H9 (cell line): ENCODE measurements around the gene TMED3. TPM values are rescaled to one million over a fixed set of nuclear protein-coding genes. Genes with fewer than 3 reads are reported as not detected.

Experiments used
- DNase-seq: peaks from one replicate; pipeline ENCODE4 v3.0.0-alpha.2; 2017
- H2AFZ ChIP-seq: one replicate; pipeline ENCODE4 v1.6.1; 2013; ENCODE audit warnings: mild to moderate bottlenecking, low read length, control low read depth, moderate library complexity
- H2AK5ac ChIP-seq: 2 replicates; pipeline ENCODE4 v1.6.1; 2013; ENCODE audit warnings: low read length, control low read depth, mixed read lengths; ENCODE audit not compliant: insufficient read length
- H2BK120ac ChIP-seq: one replicate; pipeline ENCODE4 v1.6.1; 2013; ENCODE audit warnings: low read depth, mild to moderate bottlenecking, low read length, control low read depth, inconsistent platforms; ENCODE audit not compliant: poor library complexity, severe bottlenecking
- H2BK12ac ChIP-seq: 2 replicates; pipeline ENCODE4 v1.6.1; 2013; ENCODE audit warnings: low read length, control low read depth, mixed read lengths, low read depth; ENCODE audit not compliant: insufficient read length
- H2BK15ac ChIP-seq: 2 replicates; pipeline ENCODE4 v1.6.1; 2013; ENCODE audit warnings: low read depth, low read length, control low read depth
- H2BK20ac ChIP-seq: one replicate; pipeline ENCODE4 v1.6.1; 2013; ENCODE audit warnings: low read depth, mild to moderate bottlenecking, low read length, control low read depth, inconsistent platforms; ENCODE audit not compliant: poor library complexity, severe bottlenecking
- H2BK5ac ChIP-seq: 2 replicates; pipeline ENCODE4 v1.6.1; 2013; ENCODE audit warnings: low read length, control low read depth, mixed read lengths; ENCODE audit not compliant: insufficient read length
- H3K14ac ChIP-seq: 2 replicates; pipeline ENCODE4 v1.6.1; 2013; ENCODE audit warnings: low read length, control low read depth; ENCODE audit not compliant: insufficient read depth
- H3K18ac ChIP-seq: 2 replicates; pipeline ENCODE4 v1.6.1; 2013; ENCODE audit warnings: low read depth, mild to moderate bottlenecking, mixed read lengths, low read length, control low read depth; ENCODE audit not compliant: insufficient read length
- H3K23ac ChIP-seq: 2 replicates; pipeline ENCODE4 v1.6.1; 2013; ENCODE audit warnings: low read length, control low read depth, mixed read lengths, low read depth; ENCODE audit not compliant: insufficient read length
- H3K23me2 ChIP-seq: 2 replicates; pipeline ENCODE4 v1.6.1; 2013; ENCODE audit warnings: low read depth, mild to moderate bottlenecking, mixed read lengths, low read length, control low read depth; ENCODE audit not compliant: insufficient read length, poor library complexity, severe bottlenecking
- H3K27ac ChIP-seq: 2 replicates; pipeline ENCODE4 v1.5.1; 2013; ENCODE audit warnings: low read length, control low read depth, mixed read lengths, low read depth; ENCODE audit not compliant: insufficient read length
- H3K27me3 ChIP-seq: 2 replicates; pipeline ENCODE4 v1.6.1; 2013; ENCODE audit warnings: low read length, control low read depth, inconsistent platforms; ENCODE audit not compliant: insufficient read depth
- H3K4ac ChIP-seq: 2 replicates; pipeline ENCODE4 v1.6.1; 2013; ENCODE audit warnings: low read depth, mild to moderate bottlenecking, control low read depth, inconsistent platforms, low read length, moderate library complexity
- H3K4me1 ChIP-seq: 2 replicates; pipeline ENCODE4 v1.6.1; 2013; ENCODE audit warnings: low read length, control low read depth, inconsistent platforms; ENCODE audit not compliant: insufficient read depth
- H3K4me2 ChIP-seq: 2 replicates; pipeline ENCODE4 v1.6.1; 2013; ENCODE audit warnings: low read length, control low read depth, mixed read lengths; ENCODE audit not compliant: insufficient read length, insufficient read depth
- H3K56ac ChIP-seq: 2 replicates; pipeline ENCODE4 v1.6.1; 2013; ENCODE audit warnings: low read depth, mild to moderate bottlenecking, mixed read lengths, low read length, control low read depth; ENCODE audit not compliant: insufficient read length
- H3K79me1 ChIP-seq: 2 replicates; pipeline ENCODE4 v1.6.1; 2013; ENCODE audit warnings: low read depth, mild to moderate bottlenecking, moderate library complexity, low read length, control low read depth, inconsistent platforms; ENCODE audit not compliant: insufficient read depth, poor library complexity, severe bottlenecking
- H3K79me2 ChIP-seq: 2 replicates; pipeline ENCODE4 v1.6.1; 2013; ENCODE audit warnings: low read length, control low read depth, inconsistent platforms; ENCODE audit not compliant: insufficient read depth
- H3K9ac ChIP-seq: 2 replicates; pipeline ENCODE4 v1.6.1; 2013; ENCODE audit warnings: low read length, control low read depth, mixed read lengths; ENCODE audit not compliant: insufficient read length; ENCODE audit errors: extremely low read depth
- H3K9me3 ChIP-seq: one replicate; pipeline ENCODE4 v1.6.1; 2013; ENCODE audit warnings: low read depth, low read length, inconsistent platforms; ENCODE audit not compliant: control insufficient read depth
- H3T11ph ChIP-seq: one replicate; pipeline ENCODE4 v1.6.1; 2013; ENCODE audit warnings: mild to moderate bottlenecking, low read length, control low read depth, inconsistent platforms
- H4K20me1 ChIP-seq: one replicate; pipeline ENCODE4 v1.6.1; 2013; ENCODE audit not compliant: control insufficient read depth, insufficient read length, insufficient read depth
- H4K5ac ChIP-seq: 2 replicates; pipeline ENCODE4 v1.6.1; 2013; ENCODE audit warnings: low read depth, mild to moderate bottlenecking, mixed read lengths, low read length, control low read depth; ENCODE audit not compliant: insufficient read length
- H4K8ac ChIP-seq: replicated peaks from 2 replicates; pipeline ENCODE4 v1.6.1; 2013; ENCODE audit warnings: low read length, control low read depth, mixed read lengths, low read depth; ENCODE audit not compliant: insufficient read length
- H4K91ac ChIP-seq: 2 replicates; pipeline ENCODE4 v1.6.1; 2013; ENCODE audit warnings: low read depth, mild to moderate bottlenecking, moderate library complexity, mixed read lengths, low read length, control low read depth; ENCODE audit not compliant: insufficient read length
- H3K27ac Mint-ChIP-seq, 3 experiments: 2 replicates in 2 of 3; 3 replicates in 1 of 3; pipeline ENCODE4 v1.8.0; 2020 to 2021; ENCODE audit warnings: mixed read lengths in 3 of 3, mild to moderate bottlenecking in 1 of 3, moderate library complexity in 1 of 3
- H3K27me3 Mint-ChIP-seq: 2 replicates; pipeline ENCODE4 v1.8.0; 2021; ENCODE audit warnings: low read depth, mild to moderate bottlenecking, moderate library complexity, mixed read lengths
- H3K36me3 Mint-ChIP-seq, 3 experiments: 2 replicates in 2 of 3; 3 replicates in 1 of 3; pipeline ENCODE4 v1.8.0; 2020 to 2021; ENCODE audit warnings: low read depth in 3 of 3, mixed read lengths in 3 of 3; ENCODE audit not compliant: insufficient read depth in 1 of 3
- H3K4me1 Mint-ChIP-seq, 2 experiments: 2 replicates each; pipeline ENCODE4 v1.8.0; 2020; ENCODE audit warnings: mixed read lengths in 2 of 2
- H3K4me3 Mint-ChIP-seq, 2 experiments: 2 replicates in 1 of 2; 3 replicates in 1 of 2; pipeline ENCODE4 v1.8.0; 2020 to 2021; ENCODE audit warnings: mild to moderate bottlenecking in 2 of 2, mixed read lengths in 2 of 2, moderate library complexity in 1 of 2
- H3K9me3 Mint-ChIP-seq, 2 experiments: 2 replicates in 1 of 2; 3 replicates in 1 of 2; pipeline ENCODE4 v1.8.0; 2020; ENCODE audit warnings: mild to moderate bottlenecking in 2 of 2, mixed read lengths in 2 of 2, moderate library complexity in 1 of 2
- CTCF ChIP-seq: fragments of 200-600 bp; sonication (generic); conservative IDR thresholded peaks from 3 replicates; pipeline ENCODE4 v1.8.0; 2021; ENCODE audit warnings: antibody characterized with exemption, mild to moderate bottlenecking
- WGBS: extraction: QIAGEN DNeasy Blood & Tissue Kit; methylation state at CpG from one replicate; pipeline ENCODE4 v1.1.7; 2013; ENCODE audit warnings: missing lambda C conversion rate, low lambda C conversion rate, mixed read lengths; ENCODE audit not compliant: insufficient read length; ENCODE audit errors: extremely low coverage; 5-methylcytosine and 5-hydroxymethylcytosine counted together
- total RNA-seq: library from RNA; stranded (reverse); gene quantifications from 2 replicates; pipeline ENCODE4 v1.2.1, GENCODE V29; 2021

The TMED3 gene
- total RNA-seq, 1 experiment from 2014 or later = 46.4 TPM

- Histone ChIP-seq H3K56ac (no peak overlapping the region), H3T11ph (no peak overlapping the region), H2AFZ (no peak overlapping the region), H4K91ac (no peak overlapping the region), H3K14ac (no peak overlapping the region), H2AK5ac (no peak overlapping the region), H3K27me3 (no peaks in the 10 kb centered on the region; the same call in 1 of the 2 replicates), H4K20me1 (no peaks in the 10 kb centered on the region), H3K18ac (no peak overlapping the region), H3K4ac (no peak overlapping the region), H2BK120ac (no peak overlapping the region), H3K23ac (no peak overlapping the region), H4K5ac (no peak overlapping the region), H3K9ac (no peak overlapping the region), H2BK5ac (no peak overlapping the region), H2BK12ac (no peak overlapping the region), H2BK20ac (no peak overlapping the region), H3K79me1 (no peaks in the 10 kb centered on the region), H3K4me2 (peak overlapping the region; percentile 71), H2BK15ac (no peak overlapping the region), H3K4me1 (peaks cover 3% of the 10 kb centered on the region; the same call in 1 of the 2 replicates), H3K9me3 (no peaks in the 10 kb centered on the region), H3K79me2 (no peaks in the 10 kb centered on the region), H4K8ac (no peak overlapping the region), H3K23me2 (peaks cover 12% of the 10 kb centered on the region), H3K27ac (no peak overlapping the region)
- no peak for TF ChIP-seq CTCF
- H3K27ac Mint-ChIP-seq = no peak overlapping the region
- WGBS = no CpG with 5 or more reads among the region's 17 CpGs
- no peak for DNase-seq
- peaks cover 0 to 4% of the 10 kb centered on the region in 2 experiments; a peak in 2 of 5 replicates for H3K9me3 Mint-ChIP-seq
- peaks cover 45% of the 10 kb centered on the region for H3K27me3 Mint-ChIP-seq
- H3K4me3 Mint-ChIP-seq = peak overlapping the region; percentile 72 to 91
- H3K4me1 Mint-ChIP-seq = peaks cover 17 to 19% of the 10 kb centered on the region in 2 experiments
- peaks cover 19 to 30% (median 26%) of the 10 kb centered on the region in 3 experiments; a peak in 6 of 7 replicates for H3K36me3 Mint-ChIP-seq
Measured at GRCh38 chr15:79310612-79310984, 314 bp upstream of the TMED3 start.
